ENCODE measurements around the gene AMOTL1. TPM values are rescaled to one million over a fixed set of nuclear protein-coding genes. Genes with fewer than 3 reads are reported as not detected.

AMOTL1 gene
- polyA plus RNA-seq, 1 donor (not counting 4 experiments of a cell fraction or from before 2014, with no cell fraction given): 86.5 TPM

- no peaks in the 10 kb centered on the region for H3K9me3 ChIP-seq (ENCODE audit: control insufficient read depth, low read depth, low read length)
- H3K27ac ChIP-seq (ENCODE audit: control insufficient read depth, insufficient read depth, low read length): no peak overlapping the region
- H4K20me1 ChIP-seq (ENCODE audit: control insufficient read depth, extremely low read depth, insufficient read depth, low read length): peaks cover 3% of the 10 kb centered on the region
- H3K4me1 ChIP-seq (ENCODE audit: control insufficient read depth, extremely low read depth, insufficient read depth, low read length): no peaks in the 10 kb centered on the region
- no peak for FAIRE-seq
- no peaks in the 10 kb centered on the region for H3K27me3 ChIP-seq (ENCODE audit: control insufficient read depth, extremely low read depth, insufficient read depth, low read length)
- no peak for TF ChIP-seq CTCF (optimal IDR thresholded peaks at IDR 0.05 in 1 of 3, IDR thresholded peaks at IDR 0.05 in 1 of 3, conservative IDR thresholded peaks at IDR 0.05 in 1 of 3; ENCODE audit: extremely low read depth in 1 of 3, insufficient read depth in 2 of 3, low read length in 3 of 3)
- TF ChIP-seq EZH2 (IDR thresholded peaks at IDR 0.05; ENCODE audit: low read length): no peak
- no peak overlapping the region for H3K4me2 ChIP-seq (ENCODE audit: control insufficient read depth, extremely low read depth, insufficient read depth, low read depth, low read length)
- no peak overlapping the region for H3K4me3 ChIP-seq (ENCODE audit: control insufficient read depth in 2 of 3, extremely low read depth in 1 of 3, insufficient read depth in 2 of 3, low read depth in 1 of 3, low read length in 3 of 3)
- H2AFZ ChIP-seq (ENCODE audit: control insufficient read depth, low read length): no peak overlapping the region
- no peak for DNase-seq (ENCODE audit: low read depth, low spot score)
- no peaks in the 10 kb centered on the region for H3K9me1 ChIP-seq (ENCODE audit: control insufficient read depth, extremely low read depth, insufficient read depth, low read length)
- no peak overlapping the region for H3K9ac ChIP-seq (ENCODE audit: control insufficient read depth, extremely low read depth, insufficient read depth, low read length)
- peaks cover 52 to 77% of the 10 kb centered on the region in 2 experiments for H3K36me3 ChIP-seq (ENCODE audit: control insufficient read depth in 2 of 2, extremely low read depth in 1 of 2, insufficient read depth in 2 of 2, low read length in 2 of 2)
- H3K79me2 ChIP-seq (ENCODE audit: control insufficient read depth, insufficient read depth, low read length): peaks cover 5% of the 10 kb centered on the region
- dilution Hi-C loops (cut with MboI; ENCODE audit: extremely low pct_ligation_motif_present, low sequenced_read_pairs): no loop called here
These were observed 100.3 kb downstream of the AMOTL1 start for GRCh38 chr11:94868468-94868867.

GRCh38 chr11:94869186-94869585 is 101.0 kb downstream of the AMOTL1 start:
- DNase-seq (ENCODE audit: low read depth, low spot score): no peak
- FAIRE-seq: no peak
- no peak overlapping the region for H3K4me3 ChIP-seq (ENCODE audit: control insufficient read depth in 2 of 3, extremely low read depth in 1 of 3, insufficient read depth in 2 of 3, low read depth in 1 of 3, low read length in 3 of 3)
- peaks cover 5% of the 10 kb centered on the region for H3K79me2 ChIP-seq (ENCODE audit: control insufficient read depth, insufficient read depth, low read length)
- H3K9me1 ChIP-seq (ENCODE audit: control insufficient read depth, extremely low read depth, insufficient read depth, low read length): no peaks in the 10 kb centered on the region
- dilution Hi-C loops (cut with MboI; ENCODE audit: extremely low pct_ligation_motif_present, low sequenced_read_pairs): no loop called here
- no peaks in the 10 kb centered on the region for H3K27me3 ChIP-seq (ENCODE audit: control insufficient read depth, extremely low read depth, insufficient read depth, low read length)
- no peak overlapping the region for H3K4me2 ChIP-seq (ENCODE audit: control insufficient read depth, extremely low read depth, insufficient read depth, low read depth, low read length)
- H3K36me3 ChIP-seq (ENCODE audit: control insufficient read depth in 2 of 2, extremely low read depth in 1 of 2, insufficient read depth in 2 of 2, low read length in 2 of 2): peaks cover 48 to 77% of the 10 kb centered on the region in 2 experiments
- no peaks in the 10 kb centered on the region for H3K4me1 ChIP-seq (ENCODE audit: control insufficient read depth, extremely low read depth, insufficient read depth, low read length)
- no peak overlapping the region for H3K9ac ChIP-seq (ENCODE audit: control insufficient read depth, extremely low read depth, insufficient read depth, low read length)
- H3K9me3 ChIP-seq (ENCODE audit: control insufficient read depth, low read depth, low read length): no peaks in the 10 kb centered on the region
- no peak overlapping the region for H2AFZ ChIP-seq (ENCODE audit: control insufficient read depth, low read length)
- H4K20me1 ChIP-seq (ENCODE audit: control insufficient read depth, extremely low read depth, insufficient read depth, low read length): peaks cover 3% of the 10 kb centered on the region
- no peak overlapping the region for H3K27ac ChIP-seq (ENCODE audit: control insufficient read depth, insufficient read depth, low read length)
- no peak for TF ChIP-seq EZH2 (IDR thresholded peaks at IDR 0.05; ENCODE audit: low read length)
- no peak for TF ChIP-seq CTCF (optimal IDR thresholded peaks at IDR 0.05 in 1 of 3, IDR thresholded peaks at IDR 0.05 in 1 of 3, conservative IDR thresholded peaks at IDR 0.05 in 1 of 3; ENCODE audit: extremely low read depth in 1 of 3, insufficient read depth in 2 of 3, low read length in 3 of 3)

Data from keratinocyte (primary cell).